HG02678 (cell line): ENCODE results near the gene PCSK2.

Experiments
- ATAC-seq: cut with Tn5 transposase; IDR thresholded peaks from one replicate; pipeline ENCODE4 v1.9.1; 2021; ENCODE audit warnings: mild to moderate bottlenecking, moderate library complexity; ENCODE audit not compliant: unreplicated experiment

Gene PCSK2

GRCh38 chr20:17390655-17391054, 163.8 kb downstream of the PCSK2 start:
- no peak for ATAC-seq

DNA sequence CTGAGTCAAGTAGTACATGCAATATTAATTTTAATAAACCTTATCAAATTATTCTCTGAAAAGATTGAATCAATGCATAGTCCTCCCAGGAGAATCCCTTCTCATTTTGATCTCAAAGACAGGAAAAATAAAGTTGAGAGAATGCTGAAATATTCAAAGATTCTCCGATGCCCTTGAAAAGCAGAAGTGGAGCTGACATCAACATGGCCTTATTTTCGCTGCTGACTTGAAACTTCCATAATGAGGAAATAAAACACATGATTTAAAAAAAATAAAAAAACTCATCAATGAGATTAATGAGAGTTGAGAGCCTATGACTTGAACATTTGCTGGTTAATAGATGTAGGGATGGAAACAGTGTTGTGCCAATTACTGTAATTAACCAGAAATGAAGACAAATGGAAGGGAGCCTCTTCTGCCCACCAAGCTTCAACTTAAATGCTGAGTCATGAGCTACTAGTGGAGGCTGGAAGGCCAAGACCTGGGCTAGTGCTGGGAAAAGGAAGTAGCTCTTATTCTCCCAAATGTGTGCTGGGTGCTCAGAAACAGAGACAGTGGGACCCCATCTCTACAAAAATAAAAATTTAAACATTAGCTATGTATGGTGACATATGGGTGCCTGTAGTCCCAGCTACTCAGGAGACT, 164.4 kb downstream of the PCSK2 start:
- ATAC-seq = no peak

DNA sequence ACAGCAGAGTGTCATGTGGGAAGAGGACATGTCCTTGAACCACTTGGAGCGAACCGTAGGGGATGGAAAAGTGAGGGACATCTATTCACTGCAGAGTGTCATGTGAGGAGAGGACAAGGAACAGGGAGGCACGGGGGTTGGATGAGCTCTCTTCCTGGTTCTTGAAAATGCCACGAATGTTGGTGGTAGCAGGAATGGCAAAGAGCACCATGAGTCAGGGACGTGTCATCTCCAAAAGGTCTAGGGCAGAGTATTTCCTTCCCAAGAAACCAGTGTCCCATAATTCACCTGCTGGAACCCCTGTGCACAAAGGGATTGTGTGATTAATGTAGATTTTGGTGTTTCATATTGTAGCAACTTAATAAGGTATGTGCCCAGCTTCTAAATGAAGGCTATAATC, 167.6 kb downstream of the PCSK2 start:
- ATAC-seq = no peak

GRCh38 chr20:17395729-17396128, 168.9 kb downstream of the PCSK2 start:
- no peak for ATAC-seq

GRCh38 chr20:17399303-17399985, 172.6 kb downstream of the PCSK2 start:
- no peak for ATAC-seq

GRCh38 chr20:17403461-17403860, 176.6 kb downstream of the PCSK2 start:
- no peak for ATAC-seq

DNA sequence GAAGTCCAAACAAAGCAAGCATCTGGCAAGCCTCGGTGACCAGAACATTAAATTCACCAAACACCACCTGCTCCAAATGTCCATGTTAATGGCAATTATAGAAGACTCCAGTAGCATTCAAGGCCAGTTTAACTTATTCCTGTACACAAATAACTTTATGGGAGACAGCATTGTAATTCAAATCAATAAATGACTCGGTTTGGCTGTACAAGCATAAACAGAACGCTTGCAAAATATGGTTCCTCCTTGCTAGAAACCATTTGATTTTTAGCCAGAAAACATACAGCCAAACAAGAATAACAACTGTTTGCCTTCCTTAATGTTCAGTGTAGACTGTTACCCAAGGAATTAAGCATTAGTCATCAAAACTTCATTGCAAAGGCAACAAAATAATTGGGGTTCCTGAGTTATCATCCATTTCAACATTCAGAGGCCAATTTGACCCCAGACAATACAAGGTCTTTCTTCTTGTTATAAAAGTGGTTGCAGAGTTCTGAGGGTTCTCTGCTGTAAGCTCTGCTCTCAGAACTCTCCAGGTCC, 179.3 kb downstream of the PCSK2 start:
- no peak for ATAC-seq

GRCh38 chr20:17407550-17407949, 180.7 kb downstream of the PCSK2 start:
- no peak for ATAC-seq

DNA sequence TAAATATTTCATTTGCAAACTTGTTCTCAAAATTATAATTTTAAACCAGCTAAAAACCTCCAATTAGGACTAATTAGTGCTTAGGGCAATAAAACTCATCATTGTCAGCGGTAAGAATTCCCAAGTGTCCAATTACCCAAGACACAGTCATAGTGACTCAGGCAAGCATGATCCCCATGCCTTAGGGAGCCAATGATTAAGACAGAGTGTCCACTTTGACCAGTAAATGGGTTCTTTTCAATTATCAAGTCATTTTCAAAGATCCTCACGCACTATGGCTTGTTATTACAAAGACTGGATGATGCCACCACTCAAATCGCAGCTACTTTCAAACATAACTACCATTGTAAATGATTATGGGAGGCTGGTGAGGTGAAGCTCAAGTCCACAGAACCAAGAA, 190.4 kb downstream of the PCSK2 start:
- no peak for ATAC-seq

- ATAC-seq = no peak
These were observed 191.9 kb downstream of the PCSK2 start for GRCh38 chr20:17418737-17419136.

- ATAC-seq = no peak
These were observed 192.7 kb downstream of the PCSK2 start for GRCh38 chr20:17419479-17420041.

GRCh38 chr20:17421493-17421892, 194.7 kb downstream of the PCSK2 start:
- no peak for ATAC-seq

GRCh38 chr20:17423782-17424181, 196.9 kb downstream of the PCSK2 start:
- no peak for ATAC-seq

DNA sequence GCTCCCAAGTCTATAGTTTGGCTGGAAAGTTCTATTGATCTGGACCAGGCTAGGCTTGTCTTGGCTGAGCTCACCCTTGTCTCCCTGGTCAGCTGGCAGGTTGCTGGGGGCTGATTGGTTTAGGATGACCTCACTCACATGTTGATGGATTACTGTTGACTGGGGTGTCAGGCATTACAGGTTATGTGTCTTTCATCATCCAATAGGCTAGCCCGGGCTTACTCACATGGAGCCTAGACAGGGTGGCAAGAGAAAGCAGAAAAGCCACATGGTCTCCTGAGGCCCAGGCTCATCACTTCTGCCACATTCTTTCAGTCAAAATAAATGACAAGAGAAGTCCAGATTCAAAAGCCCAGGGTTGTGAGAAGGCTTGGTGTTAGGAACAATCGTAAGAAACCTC, 200.8 kb downstream of the PCSK2 start:
- ATAC-seq = no peak

GRCh38 chr20:17430125-17430950, 203.5 kb downstream of the PCSK2 start:
- ATAC-seq = no peak

- peak; percentile 52 for ATAC-seq
These were observed 205.0 kb downstream of the PCSK2 start for GRCh38 chr20:17431621-17432364.

DNA sequence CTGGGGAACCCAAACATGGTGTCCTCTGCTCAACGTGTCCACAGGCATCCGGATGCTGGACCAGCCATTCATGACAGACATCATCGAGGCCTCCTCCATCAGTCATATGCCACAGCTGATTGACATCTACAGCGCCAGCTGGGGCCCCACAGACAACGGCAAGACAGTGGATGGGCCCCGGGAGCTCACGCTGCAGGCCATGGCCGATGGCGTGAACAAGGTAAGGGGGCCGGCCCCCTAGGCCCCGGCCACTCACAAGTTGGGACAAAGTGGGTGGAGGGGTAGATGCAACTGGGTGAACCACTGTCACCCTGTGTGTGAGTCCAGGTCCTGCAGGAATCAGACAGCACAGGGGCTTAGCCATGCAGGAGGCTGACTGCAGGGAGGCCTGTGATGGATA, 209.8 kb downstream of the PCSK2 start:
- ATAC-seq = no peak

GRCh38 chr20:17437251-17437650, 210.4 kb downstream of the PCSK2 start:
- no peak for ATAC-seq

GRCh38 chr20:17438436-17439039, 211.7 kb downstream of the PCSK2 start:
- no peak for ATAC-seq

DNA sequence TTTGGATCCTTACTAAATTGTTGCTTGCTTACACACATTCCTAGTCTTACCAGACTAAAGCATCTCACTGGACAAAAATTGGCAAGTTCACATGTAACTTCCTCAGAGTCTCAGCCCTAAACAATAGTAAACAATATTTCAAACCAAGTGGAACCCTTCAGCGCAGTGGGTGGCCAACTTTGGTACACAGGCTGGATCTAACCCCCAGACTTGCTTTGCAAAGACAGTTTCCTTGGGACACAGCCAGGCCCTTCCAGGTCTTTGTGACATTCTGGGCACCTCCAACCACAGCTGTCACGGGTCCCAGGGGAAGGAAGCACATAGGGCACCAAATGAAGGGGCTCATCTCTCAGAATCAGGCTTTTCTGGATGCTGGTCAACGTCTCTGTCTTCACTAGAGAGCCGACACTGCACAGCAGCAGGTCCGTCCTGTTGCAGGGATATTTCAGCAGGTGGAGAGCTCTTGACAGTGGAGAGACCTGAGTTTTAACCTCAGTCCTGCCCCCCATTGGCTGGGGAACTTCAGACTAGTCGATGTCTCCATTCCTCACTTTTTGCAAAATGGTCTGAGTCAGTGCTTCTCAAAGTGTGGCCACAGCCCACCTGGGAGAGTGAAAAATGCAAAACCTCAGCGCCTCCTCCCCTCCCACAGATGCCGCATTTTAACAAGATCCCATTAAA, 212.9 kb downstream of the PCSK2 start:
- no peak for ATAC-seq
